Measurements from ENCODE around the gene SLAMF7.

DNA sequence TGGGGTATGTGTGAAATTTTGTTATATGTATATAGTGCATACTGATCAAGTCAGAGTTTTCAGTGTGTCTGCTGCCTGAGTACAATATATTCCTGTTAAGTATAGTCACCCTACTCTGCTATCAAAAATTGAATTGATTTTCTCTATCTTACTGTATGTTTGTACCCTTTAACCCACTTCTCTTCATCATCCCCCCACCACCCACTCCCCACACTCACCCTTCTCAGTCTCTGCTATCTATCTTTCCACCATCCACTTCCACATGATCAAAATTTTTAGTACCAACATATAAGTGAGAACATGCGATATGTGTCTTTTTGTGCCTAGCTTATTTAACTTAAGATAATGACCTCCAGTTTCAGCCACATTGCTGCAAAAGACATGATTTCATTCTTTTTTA is 61.1 kb downstream of the SLAMF7 start:
- TF ChIP-seq, protein P1, sequence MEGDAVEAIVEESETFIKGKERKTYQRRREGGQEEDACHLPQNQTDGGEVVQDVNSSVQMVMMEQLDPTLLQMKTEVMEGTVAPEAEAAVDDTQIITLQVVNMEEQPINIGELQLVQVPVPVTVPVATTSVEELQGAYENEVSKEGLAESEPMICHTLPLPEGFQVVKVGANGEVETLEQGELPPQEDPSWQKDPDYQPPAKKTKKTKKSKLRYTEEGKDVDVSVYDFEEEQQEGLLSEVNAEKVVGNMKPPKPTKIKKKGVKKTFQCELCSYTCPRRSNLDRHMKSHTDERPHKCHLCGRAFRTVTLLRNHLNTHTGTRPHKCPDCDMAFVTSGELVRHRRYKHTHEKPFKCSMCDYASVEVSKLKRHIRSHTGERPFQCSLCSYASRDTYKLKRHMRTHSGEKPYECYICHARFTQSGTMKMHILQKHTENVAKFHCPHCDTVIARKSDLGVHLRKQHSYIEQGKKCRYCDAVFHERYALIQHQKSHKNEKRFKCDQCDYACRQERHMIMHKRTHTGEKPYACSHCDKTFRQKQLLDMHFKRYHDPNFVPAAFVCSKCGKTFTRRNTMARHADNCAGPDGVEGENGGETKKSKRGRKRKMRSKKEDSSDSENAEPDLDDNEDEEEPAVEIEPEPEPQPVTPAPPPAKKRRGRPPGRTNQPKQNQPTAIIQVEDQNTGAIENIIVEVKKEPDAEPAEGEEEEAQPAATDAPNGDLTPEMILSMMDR (IDR thresholded peaks at IDR 0.05; ENCODE audit: low read depth, low read length, missing input control) = no peak
- TF ChIP-seq, protein P2, sequence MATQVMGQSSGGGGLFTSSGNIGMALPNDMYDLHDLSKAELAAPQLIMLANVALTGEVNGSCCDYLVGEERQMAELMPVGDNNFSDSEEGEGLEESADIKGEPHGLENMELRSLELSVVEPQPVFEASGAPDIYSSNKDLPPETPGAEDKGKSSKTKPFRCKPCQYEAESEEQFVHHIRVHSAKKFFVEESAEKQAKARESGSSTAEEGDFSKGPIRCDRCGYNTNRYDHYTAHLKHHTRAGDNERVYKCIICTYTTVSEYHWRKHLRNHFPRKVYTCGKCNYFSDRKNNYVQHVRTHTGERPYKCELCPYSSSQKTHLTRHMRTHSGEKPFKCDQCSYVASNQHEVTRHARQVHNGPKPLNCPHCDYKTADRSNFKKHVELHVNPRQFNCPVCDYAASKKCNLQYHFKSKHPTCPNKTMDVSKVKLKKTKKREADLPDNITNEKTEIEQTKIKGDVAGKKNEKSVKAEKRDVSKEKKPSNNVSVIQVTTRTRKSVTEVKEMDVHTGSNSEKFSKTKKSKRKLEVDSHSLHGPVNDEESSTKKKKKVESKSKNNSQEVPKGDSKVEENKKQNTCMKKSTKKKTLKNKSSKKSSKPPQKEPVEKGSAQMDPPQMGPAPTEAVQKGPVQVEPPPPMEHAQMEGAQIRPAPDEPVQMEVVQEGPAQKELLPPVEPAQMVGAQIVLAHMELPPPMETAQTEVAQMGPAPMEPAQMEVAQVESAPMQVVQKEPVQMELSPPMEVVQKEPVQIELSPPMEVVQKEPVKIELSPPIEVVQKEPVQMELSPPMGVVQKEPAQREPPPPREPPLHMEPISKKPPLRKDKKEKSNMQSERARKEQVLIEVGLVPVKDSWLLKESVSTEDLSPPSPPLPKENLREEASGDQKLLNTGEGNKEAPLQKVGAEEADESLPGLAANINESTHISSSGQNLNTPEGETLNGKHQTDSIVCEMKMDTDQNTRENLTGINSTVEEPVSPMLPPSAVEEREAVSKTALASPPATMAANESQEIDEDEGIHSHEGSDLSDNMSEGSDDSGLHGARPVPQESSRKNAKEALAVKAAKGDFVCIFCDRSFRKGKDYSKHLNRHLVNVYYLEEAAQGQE (IDR thresholded peaks at IDR 0.05) = no peak
- no peak for TF ChIP-seq TAF1 (conservative IDR thresholded peaks at IDR 0.05)
- TF ChIP-seq JUND (IDR thresholded peaks at IDR 0.05) = no peak
- TF ChIP-seq, protein P3, sequence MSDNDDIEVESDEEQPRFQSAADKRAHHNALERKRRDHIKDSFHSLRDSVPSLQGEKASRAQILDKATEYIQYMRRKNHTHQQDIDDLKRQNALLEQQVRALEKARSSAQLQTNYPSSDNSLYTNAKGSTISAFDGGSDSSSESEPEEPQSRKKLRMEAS (IDR thresholded peaks at IDR 0.05) = no peak
- no peak for TF ChIP-seq GABPA (IDR thresholded peaks at IDR 0.05 in 1 of 2, conservative IDR thresholded peaks at IDR 0.05 in 1 of 2)
- no peak for TF ChIP-seq RAD21 (IDR thresholded peaks at IDR 0.05)
- no peak for TF ChIP-seq SP1 (IDR thresholded peaks at IDR 0.05)
- no peak for TF ChIP-seq RXRA (IDR thresholded peaks at IDR 0.05)
- TF ChIP-seq EGR1 (IDR thresholded peaks at IDR 0.05; ENCODE audit: low read depth in 2 of 2) = no peak
- TF ChIP-seq YY1 (IDR thresholded peaks at IDR 0.05) = no peak
- no peak for TF ChIP-seq FOXA2 (IDR thresholded peaks at IDR 0.05)

Measured in liver (tissue), 3 donors.